ENCODE data around the gene IMMP2L.
"Not testable (repeated sequence)": the region's sequence is repeated elsewhere in the genome, so short reads cannot be mapped to it uniquely, and the experiment has no call there.

DNA sequence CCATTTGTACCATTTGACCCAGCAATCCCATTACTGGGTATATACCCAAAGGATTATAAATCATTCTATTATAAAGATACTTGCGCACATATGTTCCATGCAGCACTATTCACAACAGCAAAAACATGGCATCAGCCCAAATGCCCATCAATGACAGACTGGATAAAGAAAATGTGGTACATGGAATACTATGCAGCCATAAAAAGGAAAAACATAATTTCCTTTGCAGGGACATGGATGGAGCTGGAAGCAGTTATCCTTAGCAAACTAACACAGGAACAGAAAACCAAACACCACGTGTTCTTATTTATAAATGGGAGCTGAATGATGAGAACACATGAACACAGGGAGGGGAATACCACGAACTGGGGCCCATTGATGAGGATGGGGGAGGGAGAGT, 310.9 kb downstream of the IMMP2L start:
- TF ChIP-seq, protein P1, sequence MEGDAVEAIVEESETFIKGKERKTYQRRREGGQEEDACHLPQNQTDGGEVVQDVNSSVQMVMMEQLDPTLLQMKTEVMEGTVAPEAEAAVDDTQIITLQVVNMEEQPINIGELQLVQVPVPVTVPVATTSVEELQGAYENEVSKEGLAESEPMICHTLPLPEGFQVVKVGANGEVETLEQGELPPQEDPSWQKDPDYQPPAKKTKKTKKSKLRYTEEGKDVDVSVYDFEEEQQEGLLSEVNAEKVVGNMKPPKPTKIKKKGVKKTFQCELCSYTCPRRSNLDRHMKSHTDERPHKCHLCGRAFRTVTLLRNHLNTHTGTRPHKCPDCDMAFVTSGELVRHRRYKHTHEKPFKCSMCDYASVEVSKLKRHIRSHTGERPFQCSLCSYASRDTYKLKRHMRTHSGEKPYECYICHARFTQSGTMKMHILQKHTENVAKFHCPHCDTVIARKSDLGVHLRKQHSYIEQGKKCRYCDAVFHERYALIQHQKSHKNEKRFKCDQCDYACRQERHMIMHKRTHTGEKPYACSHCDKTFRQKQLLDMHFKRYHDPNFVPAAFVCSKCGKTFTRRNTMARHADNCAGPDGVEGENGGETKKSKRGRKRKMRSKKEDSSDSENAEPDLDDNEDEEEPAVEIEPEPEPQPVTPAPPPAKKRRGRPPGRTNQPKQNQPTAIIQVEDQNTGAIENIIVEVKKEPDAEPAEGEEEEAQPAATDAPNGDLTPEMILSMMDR (IDR thresholded peaks at IDR 0.05), result not testable (repeated sequence)
- TF ChIP-seq POLR2A (IDR thresholded peaks at IDR 0.05; ENCODE audit: low read depth); POLR2AphosphoS5 (IDR thresholded peaks at IDR 0.05); EP300 (IDR thresholded peaks at IDR 0.05): not testable (repeated sequence)

Measured in esophagus muscularis mucosa (tissue), 4 donors.